HepG2 (cell line): ENCODE measurements around the gene C18orf63. TPM values are rescaled to one million over a fixed set of nuclear protein-coding genes. Genes with fewer than 3 reads are reported as not detected.

Experiments used
- HCFC1 ChIP-seq: fragments of 150-350 bp; IDR thresholded peaks from 2 replicates; pipeline ENCODE4 v1.6.1; 2014; ENCODE audit warnings: low read depth, low read length
- HNF4A ChIP-seq: sonication (generic); formaldehyde crosslinking; IDR thresholded peaks from 2 replicates; pipeline ENCODE4 v1.4.0; 2020; ENCODE audit warnings: missing genetic modification reagents
- ISL2 ChIP-seq: sonication (generic); formaldehyde crosslinking; IDR thresholded peaks from 2 replicates; pipeline ENCODE4 v1.5.0; 2020; ENCODE audit warnings: missing genetic modification reagents
- MTA3 ChIP-seq: sonication (generic); formaldehyde crosslinking; IDR thresholded peaks from 2 replicates; pipeline ENCODE4 v1.4.0; 2020; ENCODE audit warnings: missing genetic modification reagents
- NBN ChIP-seq: fragments of 450-650 bp; conservative IDR thresholded peaks from 2 replicates; pipeline ENCODE4 v1.6.1; 2017
- NR2F1 ChIP-seq, 2 experiments: fragments of 450-650 bp in 1 of 2; formaldehyde crosslinking in 1 of 2; IDR thresholded peaks; 2 replicates each; pipeline versions ENCODE4 v1.5.0 to v1.6.1; 2016 to 2020; ENCODE audit warnings: mild to moderate bottlenecking in 1 of 2, missing compliant biosample characterization in 1 of 2, missing genetic modification reagents in 1 of 2, moderate library complexity in 1 of 2
- RXRB ChIP-seq: IDR thresholded peaks from 2 replicates; pipeline ENCODE4 v1.6.1; 2016; ENCODE audit warnings: borderline replicate concordance, missing genetic modification reagents, missing compliant biosample characterization
- SP1 ChIP-seq, 2 experiments: fragments of 450-650 bp in 1 of 2; sonication (generic) in 1 of 2; formaldehyde crosslinking in 1 of 2; IDR thresholded peaks; 2 replicates each; pipeline versions ENCODE4 v1.4.0 to v1.6.1; 2016 to 2020; ENCODE audit warnings: missing genetic modification reagents in 1 of 2
- ZEB1 ChIP-seq: IDR thresholded peaks from 2 replicates; pipeline ENCODE4 v1.6.1; 2012; ENCODE audit warnings: mild to moderate bottlenecking, low read depth, inconsistent platforms; ENCODE audit not compliant: insufficient replicate concordance
- polyA plus RNA-seq, 8 experiments: library from polyadenylated mRNA; depleted of rRNA in 3 of 8; stranded (reverse) in 7 of 8; unstranded in 1 of 8; fragments of >200 nt; fragmentation: Illumina TruSeq in 4 of 8; extraction: Trizol in 4 of 8; gene quantifications; 2 replicates each; pipeline versions ENCODE4 v1.2.1 to v1.2.3, GENCODE V29; 2011 to 2016; ENCODE audit warnings: low read depth in 4 of 8, missing spikeins in 1 of 8, mixed read lengths in 1 of 8; ENCODE audit not compliant: insufficient read depth in 1 of 8
- total RNA-seq, 5 experiments: library from RNA; depleted of rRNA; stranded (reverse); fragments of >200 nt; fragmentation: Illumina TruSeq; extraction: Trizol; gene quantifications; 2 replicates each; pipeline ENCODE4 v1.2.3, GENCODE V29; 2016; ENCODE audit warnings: low read depth in 1 of 5
- TF ChIP-seq, protein P1 (sequence below), 2 experiments: sonication (generic) in 1 of 2; formaldehyde crosslinking in 1 of 2; IDR thresholded peaks; 2 replicates each; pipeline versions ENCODE4 v1.4.0 to v1.6.1; 2016 to 2020; ENCODE audit warnings: borderline replicate concordance in 1 of 2, low read depth in 1 of 2, mild to moderate bottlenecking in 1 of 2, missing genetic modification reagents in 1 of 2
- TF ChIP-seq, protein P2 (sequence below): sonication (generic); formaldehyde crosslinking; IDR thresholded peaks from 2 replicates; pipeline ENCODE4 v1.4.0; 2020; ENCODE audit warnings: missing genetic modification reagents
- TF ChIP-seq, protein P3 (sequence below): sonication (generic); formaldehyde crosslinking; IDR thresholded peaks from 2 replicates; pipeline ENCODE4 v1.4.0; 2020; ENCODE audit warnings: missing genetic modification reagents
- TF ChIP-seq, protein P4 (sequence below): sonication (generic); formaldehyde crosslinking; IDR thresholded peaks from 2 replicates; pipeline ENCODE4 v1.4.0; 2020; ENCODE audit warnings: missing genetic modification reagents
- TF ChIP-seq, protein P5 (sequence below): sonication (generic); formaldehyde crosslinking; IDR thresholded peaks from 2 replicates; pipeline ENCODE4 v1.4.0; 2020; ENCODE audit warnings: missing genetic modification reagents
- TF ChIP-seq, protein P6 (sequence below), 2 experiments: fragments of 450-650 bp in 1 of 2; sonication (generic) in 1 of 2; formaldehyde crosslinking; IDR thresholded peaks; 2 replicates each; pipeline versions ENCODE4 v1.5.0 to v1.8.0; 2020 to 2022; ENCODE audit warnings: mild to moderate bottlenecking in 1 of 2, missing genetic modification reagents in 1 of 2

The C18orf63 gene
- total and polyA plus RNA-seq, 2 of the 13 experiments (the other 11 are each of a cell fraction or from before 2014, with no cell fraction given): 0.01 TPM; not detected in 1

DNA sequence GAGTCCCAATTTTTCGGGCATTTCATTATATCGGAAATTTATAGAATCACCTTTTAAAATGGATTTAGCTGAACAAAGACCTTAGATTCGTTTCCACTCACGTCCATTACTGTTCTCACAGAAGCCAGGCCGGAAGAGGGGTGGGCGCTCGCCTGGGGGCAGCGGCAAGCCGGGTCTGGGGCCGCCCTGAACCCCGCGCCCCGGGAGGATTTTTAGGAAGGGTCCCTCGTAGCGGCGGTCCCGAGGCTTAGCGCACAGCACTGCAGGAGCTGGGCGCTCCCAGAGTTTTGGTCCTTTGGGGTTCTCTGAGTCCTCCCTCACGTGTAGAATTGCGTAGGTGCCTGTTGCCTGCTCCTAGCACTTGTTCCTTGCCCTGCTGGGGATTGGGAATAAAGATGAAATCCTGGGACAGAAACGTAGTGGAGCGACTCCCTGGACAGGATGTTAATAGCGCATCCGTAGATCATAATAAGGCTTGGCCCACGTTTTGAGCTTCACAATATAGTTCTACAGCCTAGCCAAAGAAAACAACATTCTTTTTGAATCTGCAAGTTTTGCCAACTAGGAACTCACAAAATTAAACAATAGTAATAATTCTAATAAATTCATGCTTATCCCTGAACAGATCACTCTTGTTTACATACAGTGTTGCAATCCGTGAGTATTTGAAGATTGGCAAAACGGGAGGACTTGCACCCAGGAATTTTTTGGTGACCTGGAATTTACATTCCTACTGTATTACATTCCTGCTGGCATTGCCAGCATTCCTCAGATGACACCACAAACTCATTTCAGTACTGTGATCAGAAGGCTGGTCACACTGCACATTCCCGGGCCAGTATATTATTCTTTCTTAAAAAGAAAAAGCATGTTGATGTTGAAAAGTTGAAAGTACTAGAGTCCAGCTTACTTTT lies 875 bp downstream of the C18orf63 start (continued):
- TF ChIP-seq, protein P1, sequence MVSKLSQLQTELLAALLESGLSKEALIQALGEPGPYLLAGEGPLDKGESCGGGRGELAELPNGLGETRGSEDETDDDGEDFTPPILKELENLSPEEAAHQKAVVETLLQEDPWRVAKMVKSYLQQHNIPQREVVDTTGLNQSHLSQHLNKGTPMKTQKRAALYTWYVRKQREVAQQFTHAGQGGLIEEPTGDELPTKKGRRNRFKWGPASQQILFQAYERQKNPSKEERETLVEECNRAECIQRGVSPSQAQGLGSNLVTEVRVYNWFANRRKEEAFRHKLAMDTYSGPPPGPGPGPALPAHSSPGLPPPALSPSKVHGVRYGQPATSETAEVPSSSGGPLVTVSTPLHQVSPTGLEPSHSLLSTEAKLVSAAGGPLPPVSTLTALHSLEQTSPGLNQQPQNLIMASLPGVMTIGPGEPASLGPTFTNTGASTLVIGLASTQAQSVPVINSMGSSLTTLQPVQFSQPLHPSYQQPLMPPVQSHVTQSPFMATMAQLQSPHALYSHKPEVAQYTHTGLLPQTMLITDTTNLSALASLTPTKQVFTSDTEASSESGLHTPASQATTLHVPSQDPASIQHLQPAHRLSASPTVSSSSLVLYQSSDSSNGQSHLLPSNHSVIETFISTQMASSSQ (IDR thresholded peaks at IDR 0.05; ENCODE audit: low read depth): peak; percentile 56; the same call in 1 of the 2 replicates
- TF ChIP-seq, protein P1 (CRISPR knock-in tag; IDR thresholded peaks at IDR 0.05; ENCODE audit: borderline replicate concordance): 0 out of 2 replicates have a peak, but pooled peaks have one; percentile 18
- TF ChIP-seq ZEB1 (peak; percentile 60), RXRB (peak; percentile 60), NBN (no peak), ISL2 (CRISPR knock-in tag) (no peak), HCFC1 (no peak), MTA3 (CRISPR knock-in tag) (no peak), SP1 (IDR thresholded peaks at IDR 0.05) (no peak), SP1 (CRISPR knock-in tag; IDR thresholded peaks at IDR 0.05) (no peak), NR2F1 (CRISPR knock-in tag; IDR thresholded peaks at IDR 0.05) (peak in 1 of 2 experiments; percentile 57; a peak in 2 of 4 replicates), HNF4A (CRISPR knock-in tag) (peak; percentile 62)
- TF ChIP-seq, protein P2, sequence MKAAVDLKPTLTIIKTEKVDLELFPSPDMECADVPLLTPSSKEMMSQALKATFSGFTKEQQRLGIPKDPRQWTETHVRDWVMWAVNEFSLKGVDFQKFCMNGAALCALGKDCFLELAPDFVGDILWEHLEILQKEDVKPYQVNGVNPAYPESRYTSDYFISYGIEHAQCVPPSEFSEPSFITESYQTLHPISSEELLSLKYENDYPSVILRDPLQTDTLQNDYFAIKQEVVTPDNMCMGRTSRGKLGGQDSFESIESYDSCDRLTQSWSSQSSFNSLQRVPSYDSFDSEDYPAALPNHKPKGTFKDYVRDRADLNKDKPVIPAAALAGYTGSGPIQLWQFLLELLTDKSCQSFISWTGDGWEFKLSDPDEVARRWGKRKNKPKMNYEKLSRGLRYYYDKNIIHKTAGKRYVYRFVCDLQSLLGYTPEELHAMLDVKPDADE: no peak
- TF ChIP-seq, protein P3, sequence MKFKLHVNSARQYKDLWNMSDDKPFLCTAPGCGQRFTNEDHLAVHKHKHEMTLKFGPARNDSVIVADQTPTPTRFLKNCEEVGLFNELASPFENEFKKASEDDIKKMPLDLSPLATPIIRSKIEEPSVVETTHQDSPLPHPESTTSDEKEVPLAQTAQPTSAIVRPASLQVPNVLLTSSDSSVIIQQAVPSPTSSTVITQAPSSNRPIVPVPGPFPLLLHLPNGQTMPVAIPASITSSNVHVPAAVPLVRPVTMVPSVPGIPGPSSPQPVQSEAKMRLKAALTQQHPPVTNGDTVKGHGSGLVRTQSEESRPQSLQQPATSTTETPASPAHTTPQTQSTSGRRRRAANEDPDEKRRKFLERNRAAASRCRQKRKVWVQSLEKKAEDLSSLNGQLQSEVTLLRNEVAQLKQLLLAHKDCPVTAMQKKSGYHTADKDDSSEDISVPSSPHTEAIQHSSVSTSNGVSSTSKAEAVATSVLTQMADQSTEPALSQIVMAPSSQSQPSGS (CRISPR knock-in tag): peak; percentile 59
- TF ChIP-seq, protein P4, sequence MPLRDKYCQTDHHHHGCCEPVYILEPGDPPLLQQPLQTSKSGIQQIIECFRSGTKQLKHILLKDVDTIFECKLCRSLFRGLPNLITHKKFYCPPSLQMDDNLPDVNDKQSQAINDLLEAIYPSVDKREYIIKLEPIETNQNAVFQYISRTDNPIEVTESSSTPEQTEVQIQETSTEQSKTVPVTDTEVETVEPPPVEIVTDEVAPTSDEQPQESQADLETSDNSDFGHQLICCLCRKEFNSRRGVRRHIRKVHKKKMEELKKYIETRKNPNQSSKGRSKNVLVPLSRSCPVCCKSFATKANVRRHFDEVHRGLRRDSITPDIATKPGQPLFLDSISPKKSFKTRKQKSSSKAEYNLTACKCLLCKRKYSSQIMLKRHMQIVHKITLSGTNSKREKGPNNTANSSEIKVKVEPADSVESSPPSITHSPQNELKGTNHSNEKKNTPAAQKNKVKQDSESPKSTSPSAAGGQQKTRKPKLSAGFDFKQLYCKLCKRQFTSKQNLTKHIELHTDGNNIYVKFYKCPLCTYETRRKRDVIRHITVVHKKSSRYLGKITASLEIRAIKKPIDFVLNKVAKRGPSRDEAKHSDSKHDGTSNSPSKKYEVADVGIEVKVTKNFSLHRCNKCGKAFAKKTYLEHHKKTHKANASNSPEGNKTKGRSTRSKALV (CRISPR knock-in tag): no peak
- TF ChIP-seq, protein P5, sequence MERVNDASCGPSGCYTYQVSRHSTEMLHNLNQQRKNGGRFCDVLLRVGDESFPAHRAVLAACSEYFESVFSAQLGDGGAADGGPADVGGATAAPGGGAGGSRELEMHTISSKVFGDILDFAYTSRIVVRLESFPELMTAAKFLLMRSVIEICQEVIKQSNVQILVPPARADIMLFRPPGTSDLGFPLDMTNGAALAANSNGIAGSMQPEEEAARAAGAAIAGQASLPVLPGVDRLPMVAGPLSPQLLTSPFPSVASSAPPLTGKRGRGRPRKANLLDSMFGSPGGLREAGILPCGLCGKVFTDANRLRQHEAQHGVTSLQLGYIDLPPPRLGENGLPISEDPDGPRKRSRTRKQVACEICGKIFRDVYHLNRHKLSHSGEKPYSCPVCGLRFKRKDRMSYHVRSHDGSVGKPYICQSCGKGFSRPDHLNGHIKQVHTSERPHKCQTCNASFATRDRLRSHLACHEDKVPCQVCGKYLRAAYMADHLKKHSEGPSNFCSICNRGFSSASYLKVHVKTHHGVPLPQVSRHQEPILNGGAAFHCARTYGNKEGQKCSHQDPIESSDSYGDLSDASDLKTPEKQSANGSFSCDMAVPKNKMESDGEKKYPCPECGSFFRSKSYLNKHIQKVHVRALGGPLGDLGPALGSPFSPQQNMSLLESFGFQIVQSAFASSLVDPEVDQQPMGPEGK (CRISPR knock-in tag): 0 out of 2 replicates have a peak, but pooled peaks have one; percentile 21
- TF ChIP-seq, protein P6, sequence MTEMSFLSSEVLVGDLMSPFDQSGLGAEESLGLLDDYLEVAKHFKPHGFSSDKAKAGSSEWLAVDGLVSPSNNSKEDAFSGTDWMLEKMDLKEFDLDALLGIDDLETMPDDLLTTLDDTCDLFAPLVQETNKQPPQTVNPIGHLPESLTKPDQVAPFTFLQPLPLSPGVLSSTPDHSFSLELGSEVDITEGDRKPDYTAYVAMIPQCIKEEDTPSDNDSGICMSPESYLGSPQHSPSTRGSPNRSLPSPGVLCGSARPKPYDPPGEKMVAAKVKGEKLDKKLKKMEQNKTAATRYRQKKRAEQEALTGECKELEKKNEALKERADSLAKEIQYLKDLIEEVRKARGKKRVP (CRISPR knock-in tag; IDR thresholded peaks at IDR 0.05): no peak
